ENCODE data around the gene CACNA1C. TPM values are rescaled to one million over a fixed set of nuclear protein-coding genes. Genes with fewer than 3 reads are reported as not detected.

Gene CACNA1C
- total and polyA plus RNA-seq, 10 of the 15 experiments (the other 5 are each of a cell fraction or from before 2014, with no cell fraction given) = under 0.01 to 0.15 (median 0.09) TPM; not detected in 5

- H3K27ac ChIP-seq (ENCODE audit: control insufficient read depth, insufficient read depth) = no peak overlapping the region
- 23% methylated on average over 4 of the region's 4 CpGs for WGBS (ENCODE audit: insufficient coverage, insufficient replicate concordance, low lambda C conversion rate, missing lambda C conversion rate)
- H3K79me2 ChIP-seq (ENCODE audit: control insufficient read depth, insufficient read depth, low read length) = no peaks in the 10 kb centered on the region
- in situ Hi-C loops (cut with MboI) = no loop called here
- CTCF ChIA-PET = no interaction called here
- POLR2A ChIA-PET = no interaction called here
- no peak overlapping the region for H3K4me2 ChIP-seq (ENCODE audit: control insufficient read depth, insufficient read depth)
- no peaks in the 10 kb centered on the region; the same call in 2 of the 3 replicates for H3K9me3 ChIP-seq (replicated peaks; ENCODE audit: control insufficient read depth, insufficient read depth, low read length)
- no peaks in the 10 kb centered on the region for H3K27me3 ChIP-seq (replicated peaks in 1 of 2; ENCODE audit: control insufficient read depth in 2 of 2, insufficient read depth in 2 of 2, low read length in 1 of 2)
- no peak for ATAC-seq
- no peak overlapping the region for H3K4me3 ChIP-seq
- no peak for DNase-seq (ENCODE audit: low read depth, low spot score)
- no TSS peak for BruUV-seq (replicated peaks)
- TF ChIP-seq FOXK2 (IDR thresholded peaks at IDR 0.05) (no peak), ATF7 (IDR thresholded peaks at IDR 0.05; ENCODE audit: low read depth) (no peak), MXI1 (IDR thresholded peaks at IDR 0.05; ENCODE audit: low read depth, low read length) (no peak)
- TF ChIP-seq, protein P1, sequence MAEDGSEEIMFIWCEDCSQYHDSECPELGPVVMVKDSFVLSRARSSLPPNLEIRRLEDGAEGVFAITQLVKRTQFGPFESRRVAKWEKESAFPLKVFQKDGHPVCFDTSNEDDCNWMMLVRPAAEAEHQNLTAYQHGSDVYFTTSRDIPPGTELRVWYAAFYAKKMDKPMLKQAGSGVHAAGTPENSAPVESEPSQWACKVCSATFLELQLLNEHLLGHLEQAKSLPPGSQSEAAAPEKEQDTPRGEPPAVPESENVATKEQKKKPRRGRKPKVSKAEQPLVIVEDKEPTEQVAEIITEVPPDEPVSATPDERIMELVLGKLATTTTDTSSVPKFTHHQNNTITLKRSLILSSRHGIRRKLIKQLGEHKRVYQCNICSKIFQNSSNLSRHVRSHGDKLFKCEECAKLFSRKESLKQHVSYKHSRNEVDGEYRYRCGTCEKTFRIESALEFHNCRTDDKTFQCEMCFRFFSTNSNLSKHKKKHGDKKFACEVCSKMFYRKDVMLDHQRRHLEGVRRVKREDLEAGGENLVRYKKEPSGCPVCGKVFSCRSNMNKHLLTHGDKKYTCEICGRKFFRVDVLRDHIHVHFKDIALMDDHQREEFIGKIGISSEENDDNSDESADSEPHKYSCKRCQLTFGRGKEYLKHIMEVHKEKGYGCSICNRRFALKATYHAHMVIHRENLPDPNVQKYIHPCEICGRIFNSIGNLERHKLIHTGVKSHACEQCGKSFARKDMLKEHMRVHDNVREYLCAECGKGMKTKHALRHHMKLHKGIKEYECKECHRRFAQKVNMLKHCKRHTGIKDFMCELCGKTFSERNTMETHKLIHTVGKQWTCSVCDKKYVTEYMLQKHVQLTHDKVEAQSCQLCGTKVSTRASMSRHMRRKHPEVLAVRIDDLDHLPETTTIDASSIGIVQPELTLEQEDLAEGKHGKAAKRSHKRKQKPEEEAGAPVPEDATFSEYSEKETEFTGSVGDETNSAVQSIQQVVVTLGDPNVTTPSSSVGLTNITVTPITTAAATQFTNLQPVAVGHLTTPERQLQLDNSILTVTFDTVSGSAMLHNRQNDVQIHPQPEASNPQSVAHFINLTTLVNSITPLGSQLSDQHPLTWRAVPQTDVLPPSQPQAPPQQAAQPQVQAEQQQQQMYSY (CRISPR knock-in tag; IDR thresholded peaks at IDR 0.05) = no peak
- intact Hi-C loops (cut with micrococcal nuclease; ENCODE audit: unreplicated experiment) = no loop called here
- no peaks in the 10 kb centered on the region for H3K36me3 ChIP-seq (ENCODE audit: control insufficient read depth in 2 of 2, insufficient read depth in 2 of 2, low read length in 1 of 2)
- no peak overlapping the region for H3K9ac ChIP-seq (ENCODE audit: control insufficient read depth, insufficient read depth, low read length)
- SMC1A ChIA-PET (ENCODE audit: uncharacterized antibody, unreplicated experiment) = no interaction called here
- H4K20me1 ChIP-seq (ENCODE audit: control insufficient read depth, insufficient read depth) = no peaks in the 10 kb centered on the region
- H3K4me1 ChIP-seq (ENCODE audit: control insufficient read depth, insufficient read depth, low read length) = peaks cover 19% of the 10 kb centered on the region
- RAD21 ChIA-PET (ENCODE audit: unreplicated experiment) = no interaction called here
- FAIRE-seq = no peak
- no peak overlapping the region for H2AFZ ChIP-seq (ENCODE audit: control insufficient read depth, low read depth, low read length)
These were observed 337.3 kb downstream of the CACNA1C start for GRCh38 chr12:2390133-2390532.

Measured in GM12878 (cell line).